Measurements from ENCODE around the gene HDAC4.

HDAC4 gene

DNA sequence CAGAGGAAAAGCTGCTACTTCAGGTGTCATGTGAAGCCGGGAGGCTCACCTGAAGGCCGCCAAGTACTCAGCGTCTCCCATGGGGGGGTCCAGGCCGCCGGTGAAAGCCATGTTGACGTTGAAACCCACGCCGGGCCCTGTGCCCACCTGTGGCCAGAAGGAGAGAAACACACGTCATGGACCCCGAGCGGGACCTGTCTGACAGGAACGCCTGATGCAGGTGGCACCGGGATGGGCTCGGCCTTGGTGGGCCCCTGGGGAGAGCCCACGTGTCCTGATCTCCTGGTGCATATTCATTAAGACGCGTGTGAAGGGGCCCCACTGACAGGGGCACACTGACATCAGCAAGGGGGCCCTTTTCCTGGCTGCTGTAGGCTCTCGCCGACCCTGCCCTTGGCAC is 319.8 kb downstream of the HDAC4 start:
- no peak for DNase-seq (ENCODE audit: low read depth)
- H3K4me3 ChIP-seq (ENCODE audit: control insufficient read depth, low read depth, low read length), result no peak overlapping the region
- TF ChIP-seq, protein P1, sequence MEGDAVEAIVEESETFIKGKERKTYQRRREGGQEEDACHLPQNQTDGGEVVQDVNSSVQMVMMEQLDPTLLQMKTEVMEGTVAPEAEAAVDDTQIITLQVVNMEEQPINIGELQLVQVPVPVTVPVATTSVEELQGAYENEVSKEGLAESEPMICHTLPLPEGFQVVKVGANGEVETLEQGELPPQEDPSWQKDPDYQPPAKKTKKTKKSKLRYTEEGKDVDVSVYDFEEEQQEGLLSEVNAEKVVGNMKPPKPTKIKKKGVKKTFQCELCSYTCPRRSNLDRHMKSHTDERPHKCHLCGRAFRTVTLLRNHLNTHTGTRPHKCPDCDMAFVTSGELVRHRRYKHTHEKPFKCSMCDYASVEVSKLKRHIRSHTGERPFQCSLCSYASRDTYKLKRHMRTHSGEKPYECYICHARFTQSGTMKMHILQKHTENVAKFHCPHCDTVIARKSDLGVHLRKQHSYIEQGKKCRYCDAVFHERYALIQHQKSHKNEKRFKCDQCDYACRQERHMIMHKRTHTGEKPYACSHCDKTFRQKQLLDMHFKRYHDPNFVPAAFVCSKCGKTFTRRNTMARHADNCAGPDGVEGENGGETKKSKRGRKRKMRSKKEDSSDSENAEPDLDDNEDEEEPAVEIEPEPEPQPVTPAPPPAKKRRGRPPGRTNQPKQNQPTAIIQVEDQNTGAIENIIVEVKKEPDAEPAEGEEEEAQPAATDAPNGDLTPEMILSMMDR (conservative IDR thresholded peaks at IDR 0.05; ENCODE audit: control insufficient read depth, insufficient read depth, low read depth, low read length), result no peak

DNA sequence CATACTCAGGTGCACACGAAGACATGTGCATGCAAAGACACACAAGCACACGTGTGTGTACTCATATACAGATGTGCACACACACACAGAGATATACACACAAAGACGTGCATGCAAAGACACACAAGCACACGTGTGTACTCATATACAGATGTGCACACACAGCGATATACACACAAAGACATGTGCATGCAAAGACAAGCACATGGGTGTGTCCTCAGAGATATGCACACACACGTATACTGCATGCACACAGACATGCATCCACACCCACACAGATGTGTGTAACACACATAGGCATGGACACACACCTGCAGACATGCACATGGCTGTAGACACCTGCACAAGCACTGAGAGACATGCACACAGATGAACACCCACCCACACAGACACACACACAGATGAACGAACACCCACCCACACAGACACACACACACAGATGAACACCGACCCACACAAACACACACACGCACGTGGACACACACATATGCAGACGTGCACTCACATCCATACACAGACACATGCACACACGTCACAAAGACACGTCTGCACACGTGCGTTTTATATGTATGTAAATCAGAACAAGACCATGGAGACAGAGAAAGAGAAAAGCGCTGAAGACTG is 321.0 kb downstream of the HDAC4 start:
- no peak overlapping the region for H3K4me3 ChIP-seq (ENCODE audit: control insufficient read depth, low read depth, low read length)
- DNase-seq (ENCODE audit: low read depth), result no peak
- TF ChIP-seq, protein P1 (conservative IDR thresholded peaks at IDR 0.05; ENCODE audit: control insufficient read depth, insufficient read depth, low read depth, low read length), result no peak

DNA sequence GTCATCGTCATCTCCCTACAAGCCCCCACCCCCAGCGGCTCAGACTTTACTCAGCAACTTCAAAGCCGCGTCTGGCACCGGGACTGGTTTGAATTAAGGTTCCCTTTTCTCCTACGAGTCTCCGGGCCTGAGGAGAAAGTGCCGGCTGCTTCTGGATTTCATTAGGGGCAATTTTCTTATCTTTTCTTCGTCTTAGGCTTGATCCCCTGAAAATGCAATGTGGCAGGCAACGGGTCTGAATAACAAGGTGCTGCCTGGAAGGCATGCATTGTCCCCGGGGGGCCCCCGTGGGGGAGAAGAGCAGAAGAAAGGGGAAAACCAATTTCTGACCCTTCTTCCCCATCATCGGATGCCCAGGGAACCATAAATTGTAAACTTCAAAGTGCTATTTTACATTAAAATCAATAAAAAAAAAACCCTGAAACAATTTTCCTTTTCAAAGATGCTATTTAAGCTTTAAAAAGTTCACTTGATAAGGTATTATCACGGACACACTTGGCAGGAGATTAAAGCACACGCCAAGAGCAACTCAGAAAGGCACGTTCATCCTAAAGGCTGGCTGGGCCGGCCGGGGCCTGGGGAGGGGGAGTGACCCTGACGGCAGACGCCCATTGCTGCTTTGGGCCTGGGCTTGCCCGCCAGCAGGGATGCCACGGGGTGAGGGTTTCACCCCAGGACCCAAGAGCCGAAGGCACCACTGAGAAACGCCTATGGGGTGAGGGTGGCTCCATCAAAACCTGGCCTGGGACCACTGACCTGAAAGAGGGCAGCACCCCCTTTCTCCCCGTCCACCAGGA is 322.5 kb downstream of the HDAC4 start:
- TF ChIP-seq, protein P1 (conservative IDR thresholded peaks at IDR 0.05; ENCODE audit: control insufficient read depth, insufficient read depth, low read depth, low read length), result no peak
- no peak for DNase-seq (ENCODE audit: low read depth)
- H3K4me3 ChIP-seq (ENCODE audit: control insufficient read depth, low read depth, low read length), result no peak overlapping the region

DNA sequence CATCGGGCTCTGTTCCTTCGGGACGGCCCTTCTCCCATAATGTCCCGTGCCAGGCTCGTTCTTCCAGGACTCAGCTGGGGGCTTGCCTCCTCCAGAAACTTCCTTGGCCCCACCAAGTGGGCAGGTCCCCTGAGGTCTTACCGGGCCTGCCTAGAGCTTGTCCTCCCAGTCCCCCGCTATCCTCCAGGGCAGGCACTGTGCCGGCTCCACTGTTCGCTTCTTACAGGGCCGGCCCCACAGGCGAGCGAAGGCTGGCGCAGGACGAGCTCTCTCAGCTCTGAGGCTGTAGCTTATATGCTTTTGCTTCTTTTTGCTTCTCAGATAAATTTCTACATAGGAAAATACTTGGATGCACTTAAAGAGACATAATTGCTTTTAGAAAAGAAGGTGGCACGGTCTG is 323.6 kb downstream of the HDAC4 start:
- DNase-seq (ENCODE audit: low read depth), result no peak
- TF ChIP-seq, protein P1 (conservative IDR thresholded peaks at IDR 0.05; ENCODE audit: control insufficient read depth, insufficient read depth, low read depth, low read length), result no peak
- H3K4me3 ChIP-seq (ENCODE audit: control insufficient read depth, low read depth, low read length), result no peak overlapping the region

DNA sequence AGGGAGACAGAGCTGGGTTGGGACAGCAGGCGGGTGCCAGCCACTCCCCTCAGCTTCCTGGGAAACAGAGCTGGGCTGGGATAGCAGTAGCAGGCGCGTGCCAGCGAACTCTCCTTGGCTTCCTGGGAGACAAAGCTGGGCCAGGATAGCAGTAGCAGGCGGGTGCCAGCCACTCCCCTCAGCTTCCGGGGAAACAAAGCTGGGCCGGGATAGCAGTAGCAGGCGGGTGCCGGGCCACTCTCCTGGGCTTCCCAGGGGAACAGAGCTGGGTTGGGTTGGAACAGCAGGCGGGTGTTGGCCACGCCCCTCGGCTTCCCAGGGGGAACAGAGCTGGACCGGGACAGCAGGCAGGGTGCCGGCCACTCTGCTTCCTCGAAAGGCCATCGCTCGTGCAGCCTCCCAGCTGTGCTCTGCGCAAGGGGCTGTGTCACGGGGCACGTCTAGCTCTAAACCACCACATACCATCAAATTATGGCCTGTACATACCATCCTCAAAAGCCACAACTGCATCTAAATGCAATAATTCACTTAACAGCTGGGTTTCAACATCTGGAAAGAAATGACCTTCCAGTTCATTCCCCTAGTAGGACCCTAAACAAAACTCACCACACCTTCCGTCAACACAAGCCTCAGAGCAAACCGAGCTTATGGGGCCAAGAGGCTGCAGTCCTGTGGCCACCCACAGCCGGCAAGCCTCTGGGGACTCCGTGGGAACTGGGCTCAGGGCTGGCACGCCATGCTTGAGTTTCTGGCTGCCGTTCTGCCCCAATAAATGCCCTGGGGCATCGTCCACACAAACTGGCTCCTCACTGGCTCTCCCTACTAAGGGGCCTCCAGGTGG is 324.7 kb downstream of the HDAC4 start:
- DNase-seq (ENCODE audit: low read depth), result no peak
- TF ChIP-seq, protein P1 (conservative IDR thresholded peaks at IDR 0.05; ENCODE audit: control insufficient read depth, insufficient read depth, low read depth, low read length), result no peak
- H3K4me3 ChIP-seq (ENCODE audit: control insufficient read depth, low read depth, low read length), result no peak overlapping the region

DNA sequence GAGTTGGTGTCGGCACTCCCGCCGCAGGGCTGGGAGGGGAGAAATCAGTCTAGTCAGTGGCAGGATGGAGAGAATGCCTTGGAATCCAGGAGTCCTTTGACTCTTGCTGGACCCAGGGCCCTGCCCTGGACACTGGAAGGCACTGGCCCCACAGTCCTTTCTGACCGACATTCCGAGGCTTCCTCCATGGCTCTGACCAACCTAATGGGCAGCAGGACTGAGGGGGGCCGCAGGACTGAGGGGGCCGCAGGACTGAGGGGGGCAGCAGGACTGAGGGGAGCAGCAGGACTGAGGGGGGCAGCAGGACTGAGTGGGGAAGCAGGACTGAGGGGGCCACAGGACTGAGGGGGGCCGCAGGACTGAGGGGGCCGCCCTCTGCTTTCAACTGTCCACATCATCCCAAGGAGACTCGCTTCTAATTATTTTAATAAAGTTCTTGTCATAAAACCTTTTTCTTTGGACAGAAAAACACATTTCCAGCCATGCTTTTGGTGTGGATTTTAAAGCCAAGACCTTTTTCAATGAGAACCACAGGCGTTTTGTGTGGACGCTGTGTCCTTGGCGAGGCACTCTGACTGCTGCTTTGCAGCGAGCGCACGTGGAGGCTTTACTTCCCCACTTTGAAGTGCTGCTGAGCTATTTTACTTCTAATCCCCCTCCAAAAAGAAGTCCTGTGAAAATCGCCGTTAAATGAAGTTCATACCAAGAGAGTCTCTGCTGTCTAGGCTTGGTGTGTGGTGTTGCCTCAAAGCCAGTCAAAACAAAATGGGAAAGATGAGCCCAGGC is 326.9 kb downstream of the HDAC4 start:
- DNase-seq (ENCODE audit: low read depth), result no peak
- TF ChIP-seq, protein P1 (conservative IDR thresholded peaks at IDR 0.05; ENCODE audit: control insufficient read depth, insufficient read depth, low read depth, low read length), result no peak
- H3K4me3 ChIP-seq (ENCODE audit: control insufficient read depth, low read depth, low read length), result no peak overlapping the region

Measured in fibroblast of mammary gland (primary cell).